K562 (cell line): Measurements from ENCODE around the gene KCNQ5. TPM values are rescaled to one million over a fixed set of nuclear protein-coding genes. Genes with fewer than 3 reads are reported as not detected.

Source experiments
- ATAC-seq: fragments of 200-7000 bp; cut with Tn5 transposase; 3 replicates; pipeline ENCODE4 v1.9.1; 2020; ENCODE audit warnings: moderate library complexity
- BruUV-seq: library from RNA; stranded (reverse); fragments of 400-500 nt; replicated peaks from 2 replicates; lab custom pipeline; 2021; lab: Mats Ljungman, UMichigan
- CTCF ChIA-PET: fragments of 300-600 bp; formaldehyde crosslinking; extraction: SDS; loops from one replicate; lab custom pipeline; 2021; ENCODE audit warnings: low intra/inter-chr PET ratio; lab: Yijun Ruan, JAX
- POLR2A ChIA-PET: fragments of 300-600, 350-650 bp; sonication (Branson Sonifier 250); formaldehyde crosslinking; extraction: SDS; loops from one replicate; lab custom pipeline; 2021; ENCODE audit warnings: antibody characterized with exemption, inconsistent platforms; lab: Yijun Ruan, JAX
- DNase-seq, 4 experiments: peaks; one replicate each; pipeline versions ENCODE4 v3.0.0 to v3.0.0-alpha.2; 2011 to 2018; ENCODE audit warnings: low spot score in 3 of 4, mixed read lengths in 3 of 4; ENCODE audit errors: extremely low read depth in 1 of 4
- FAIRE-seq: peaks from 2 replicates; lab custom pipeline; 2011; peaks lifted over from hg19 to GRCh38; lab: Jason Lieb, UNC
- H2AFZ ChIP-seq: 2 replicates; pipeline ENCODE4 v1.6.0; 2011; ENCODE audit warnings: low read depth, low read length, control low read depth, inconsistent platforms
- H3K27ac ChIP-seq: fragments of 200-600 bp; 3 replicates; pipeline ENCODE4 v1.8.0; 2011; ENCODE audit warnings: low read depth, mild to moderate bottlenecking, control low read depth, inconsistent platforms, low read length, moderate library complexity, mixed read lengths; ENCODE audit errors: extremely low read depth
- H3K27me3 ChIP-seq, 2 experiments: fragments of 300-600 bp in 1 of 2; 2 replicates in 1 of 2; 3 replicates in 1 of 2; pipeline versions ENCODE4 v1.6.0 to v1.8.0; 2011; ENCODE audit warnings: inconsistent platforms in 2 of 2, low read length in 2 of 2, mild to moderate bottlenecking in 1 of 2, mixed read lengths in 1 of 2, moderate library complexity in 1 of 2; ENCODE audit not compliant: control insufficient read depth in 2 of 2, insufficient read depth in 2 of 2
- H3K36me3 ChIP-seq: fragments of 300-600 bp; 3 replicates; pipeline ENCODE4 v1.8.0; 2011; ENCODE audit warnings: mild to moderate bottlenecking, low read length, inconsistent platforms; ENCODE audit not compliant: control insufficient read depth, insufficient read depth
- H3K4me1 ChIP-seq, 2 experiments: fragments of 200-600 bp in 1 of 2; replicated peaks in 1 of 2; 2 replicates in 1 of 2; 3 replicates in 1 of 2; pipeline versions ENCODE4 v1.5.1 to v1.8.0; 2011; ENCODE audit warnings: inconsistent platforms in 2 of 2, low read length in 2 of 2, mild to moderate bottlenecking in 1 of 2, mixed read lengths in 1 of 2, moderate library complexity in 1 of 2; ENCODE audit not compliant: control insufficient read depth in 2 of 2, insufficient read depth in 2 of 2
- H3K4me2 ChIP-seq: 2 replicates; pipeline ENCODE4 v1.6.1; 2011; ENCODE audit warnings: low read length, control low read depth, inconsistent platforms, mixed read lengths; ENCODE audit not compliant: insufficient read depth
- H3K4me3 ChIP-seq: fragments of 200-600 bp; sonication (generic), shearing (Covaris generic); 2 replicates; pipeline ENCODE4 v1.5.1; 2016; ENCODE audit warnings: control low read depth, inconsistent platforms
- H3K79me2 ChIP-seq: fragments of 200-600 bp; 3 replicates; pipeline ENCODE4 v1.8.0; 2011; ENCODE audit warnings: low read length, inconsistent platforms; ENCODE audit not compliant: control insufficient read depth, insufficient read depth
- H3K9ac ChIP-seq, 2 experiments: 2 replicates each; pipeline versions ENCODE4 v1.6.0 to v1.6.1; 2011; ENCODE audit warnings: low read depth in 2 of 2, low read length in 2 of 2, control low read depth in 1 of 2, inconsistent platforms in 1 of 2, mild to moderate bottlenecking in 1 of 2, mixed read lengths in 1 of 2; ENCODE audit not compliant: insufficient read depth in 1 of 2
- H3K9me1 ChIP-seq: one replicate; pipeline ENCODE4 v1.6.0; 2011; ENCODE audit warnings: inconsistent platforms, mild to moderate bottlenecking, low read length, moderate library complexity; ENCODE audit not compliant: control insufficient read depth, insufficient read depth
- H3K9me3 ChIP-seq: replicated peaks from 2 replicates; pipeline ENCODE4 v1.5.1; 2011; ENCODE audit warnings: low read depth, low read length, inconsistent platforms; ENCODE audit not compliant: control insufficient read depth, insufficient read depth
- H4K20me1 ChIP-seq: replicated peaks from 2 replicates; pipeline ENCODE4 v1.6.1; 2011; ENCODE audit warnings: low read length, inconsistent platforms, mixed read lengths; ENCODE audit not compliant: control insufficient read depth, insufficient read depth
- CHD1 ChIP-seq: fragments of 200-600 bp; sonication (generic); IDR thresholded peaks from one replicate; pipeline ENCODE4 v1.6.1; 2012; ENCODE audit warnings: mild to moderate bottlenecking, moderate library complexity, low read length, inconsistent platforms
- E4F1 ChIP-seq: fragments of 250-450 bp; sonication (Bioruptor Pico); IDR thresholded peaks from 2 replicates; pipeline ENCODE4 v1.5.0; 2021; ENCODE audit warnings: mild to moderate bottlenecking, borderline replicate concordance
- GABPB2 ChIP-seq: fragments of 250-450 bp; sonication (Bioruptor Pico); conservative IDR thresholded peaks from 2 replicates; pipeline ENCODE4 v1.5.1; 2021; ENCODE audit warnings: mild to moderate bottlenecking
- GATA2 ChIP-seq: sonication (generic); formaldehyde crosslinking; IDR thresholded peaks from 2 replicates; pipeline ENCODE4 v1.4.0; 2020; ENCODE audit warnings: mild to moderate bottlenecking, missing genetic modification reagents
- HOMEZ ChIP-seq: fragments of 250-450 bp; sonication (Bioruptor Pico); IDR thresholded peaks from 2 replicates; pipeline ENCODE4 v1.4.0; 2020; ENCODE audit warnings: mild to moderate bottlenecking, moderate library complexity
- IRF2 ChIP-seq: sonication (generic); formaldehyde crosslinking; IDR thresholded peaks from 2 replicates; pipeline ENCODE4 v1.8.1; 2022; ENCODE audit warnings: mild to moderate bottlenecking, missing genetic modification reagents
- NEUROD1 ChIP-seq: fragments of 150-350 bp; IDR thresholded peaks from 2 replicates; pipeline ENCODE4 v1.6.1; 2014; ENCODE audit warnings: borderline replicate concordance, low read length, low read depth; ENCODE audit not compliant: partially characterized antibody
- RAD21 ChIP-seq, 2 experiments: fragments of 250-450 bp in 1 of 2; fragments of 450-650 bp in 1 of 2; sonication (Bioruptor Pico) in 1 of 2; formaldehyde crosslinking in 1 of 2; IDR thresholded peaks in 1 of 2; conservative IDR thresholded peaks in 1 of 2; 2 replicates each; pipeline versions ENCODE4 v1.4.0 to v1.8.0; 2020 to 2022; ENCODE audit warnings: mild to moderate bottlenecking in 2 of 2, moderate library complexity in 1 of 2
- VEZF1 ChIP-seq: fragments of 200-800 bp; sonication (Bioruptor generic); IDR thresholded peaks from 2 replicates; pipeline ENCODE4 v1.6.1; 2017; ENCODE audit warnings: missing genetic modification characterization, missing compliant biosample characterization
- ZFPM2 ChIP-seq: fragments of 250-450 bp; sonication (Bioruptor Pico); IDR thresholded peaks from 2 replicates; pipeline ENCODE4 v1.5.1; 2022; ENCODE audit warnings: mild to moderate bottlenecking
- ZNF24 ChIP-seq: fragments of 450-650 bp; IDR thresholded peaks from 2 replicates; pipeline ENCODE4 v1.6.1; 2016
- ZNF644 ChIP-seq: fragments of 200-800 bp; sonication (Bioruptor generic); IDR thresholded peaks from 2 replicates; pipeline ENCODE4 v1.6.1; 2016; ENCODE audit warnings: low read depth, missing genetic modification characterization, missing compliant biosample characterization
- WGBS: fragments of 100-300 bp; shearing (Covaris generic); methylation state at CpG from one replicate; pipeline ENCODE4 v1.1.6; 2016; ENCODE audit warnings: low coverage, mixed read lengths; ENCODE audit not compliant: insufficient coverage; ENCODE audit errors: missing lambda C conversion rate; 5-methylcytosine and 5-hydroxymethylcytosine counted together
- in situ Hi-C: fragments of 300-500 bp; cut with MboI; formaldehyde crosslinking; loops from 4 replicates; pipeline ENCODE4 v1.15.0; 2018; ENCODE audit warnings: inconsistent platforms, mixed read lengths
- intact Hi-C: fragments of 100-400 bp; cut with micrococcal nuclease; formaldehyde crosslinking; loops from 2 replicates; pipeline ENCODE4 v1.14.2; 2022
- polyA plus RNA-seq, 8 experiments: library from polyadenylated mRNA; depleted of rRNA in 4 of 8; stranded (reverse) in 5 of 8; unstranded in 3 of 8; fragments of >200 nt; fragmentation: Nextera tagmentation in 2 of 8; fragmentation: Illumina TruSeq in 1 of 8; extraction: Ambion mirVana in 2 of 8; extraction: Trizol in 1 of 8; gene quantifications; 2 replicates each; pipeline versions ENCODE4 v1.2.1 to v1.2.3, GENCODE V29; 2011 to 2014; ENCODE audit warnings: inconsistent platforms in 1 of 8, missing spikeins in 1 of 8
- total RNA-seq, 7 experiments: library from RNA; depleted of rRNA in 6 of 7; stranded (reverse); fragments of >200 nt in 6 of 7; fragmentation: Illumina TruSeq in 2 of 7; extraction: Trizol in 2 of 7; gene quantifications; 2 replicates each; pipeline versions ENCODE4 v1.2.1 to v1.2.3, GENCODE V29; 2011 to 2021; ENCODE audit warnings: low replicate concordance in 1 of 7

The KCNQ5 gene
- total and polyA plus RNA-seq, 9 of the 15 experiments (the other 6 are each of a cell fraction or from before 2014, with no cell fraction given), result 0.31 to 5.9 (median 2.6) TPM

- TF ChIP-seq GATA2 (no peak), GABPB2 (CRISPR knock-in tag) (no peak), ZFPM2 (CRISPR knock-in tag) (no peak), ZNF24 (no peak), E4F1 (no peak), IRF2 (CRISPR knock-in tag) (no peak), VEZF1 (CRISPR knock-in tag) (no peak)
- TF ChIP-seq, all 486 proteins: peak for 0
Measured at GRCh38 chr6:72739368-72739779, 117.5 kb downstream of the KCNQ5 start (continued).

GRCh38 chr6:72740135-72740534 is 118.3 kb downstream of the KCNQ5 start:
- Histone ChIP-seq H3K4me2 (no peak overlapping the region), H3K9me3 (no peaks in the 10 kb centered on the region), H3K9ac (no peak overlapping the region), H3K4me1 (no peaks in the 10 kb centered on the region), H3K27me3 (no peaks in the 10 kb centered on the region), H3K4me3 (no peak overlapping the region), H3K36me3 (no peaks in the 10 kb centered on the region), H2AFZ (no peak overlapping the region), H4K20me1 (no peaks in the 10 kb centered on the region), H3K79me2 (no peaks in the 10 kb centered on the region), H3K9me1 (no peaks in the 10 kb centered on the region), H3K27ac (no peak overlapping the region)
- intact Hi-C loops (no loop called here), in situ Hi-C loops (no loop called here)
- WGBS, result 11% methylated on average over 2 of the region's 2 CpGs
- BruUV-seq, result no TSS peak
- no peak for DNase-seq
- ChIA-PET POLR2A (interaction anchor here (0.6 kb wide), 1 partner anchor 36 kb away, joined by 4 read pairs; no protein-coding TSS in a partner anchor), CTCF (no interaction called here)
- FAIRE-seq, result no peak
- ATAC-seq, result no peak
- no peak for TF ChIP-seq ZNF644 (tag)
- TF ChIP-seq RAD21 (CRISPR knock-in tag; conservative IDR thresholded peaks at IDR 0.05 in 1 of 2, IDR thresholded peaks at IDR 0.05 in 1 of 2), result no peak
- TF ChIP-seq CHD1, result no peak
- TF ChIP-seq HOMEZ (CRISPR knock-in tag), result no peak
- TF ChIP-seq NEUROD1, result no peak
- no peak for TF ChIP-seq E4F1
